Neural cell (in vitro differentiated cells): ENCODE results near the gene PFKM. TPM values are rescaled to one million over a fixed set of nuclear protein-coding genes. Genes with fewer than 3 reads are reported as not detected.

Experiments
- H2AFZ ChIP-seq: fragments of 200-600, 300-800 bp; sonication (generic), shearing (Covaris generic); 2 replicates; pipeline ENCODE4 v1.6.0; 2014; ENCODE audit warnings: low read depth, mild to moderate bottlenecking, antibody characterized with exemption, low read length, moderate library complexity
- H3F3A ChIP-seq: fragments of 200-600 bp; shearing (Covaris generic); 2 replicates; pipeline ENCODE4 v1.6.1; 2016; ENCODE audit warnings: mild to moderate bottlenecking, moderate library complexity, mixed read lengths, antibody characterized with exemption, low read length; ENCODE audit not compliant: insufficient read depth, poor library complexity, severe bottlenecking
- H3K27ac ChIP-seq: fragments of 200-600, 300-800 bp; sonication (generic), shearing (Covaris generic); 2 replicates; pipeline ENCODE4 v1.5.1; 2014; ENCODE audit warnings: mild to moderate bottlenecking, low read length, moderate library complexity
- H3K27me3 ChIP-seq: fragments of 300-800, 200-600 bp; sonication (generic), shearing (Covaris generic); 2 replicates; pipeline ENCODE4 v1.6.0; 2014; ENCODE audit warnings: mild to moderate bottlenecking, low read depth, low read length, moderate library complexity; ENCODE audit not compliant: insufficient read depth
- H3K36me3 ChIP-seq: fragments of 300-800, 200-600 bp; sonication (generic), shearing (Covaris generic); 2 replicates; pipeline ENCODE4 v1.5.1; 2014; ENCODE audit warnings: mild to moderate bottlenecking, antibody characterized with exemption, low read length, moderate library complexity; ENCODE audit not compliant: insufficient read depth
- H3K4me2 ChIP-seq: fragments of 300-800, 200-600 bp; sonication (generic), shearing (Covaris generic); 2 replicates; pipeline ENCODE4 v1.6.0; 2014; ENCODE audit warnings: mild to moderate bottlenecking, low read length
- H3K4me3 ChIP-seq: fragments of 300-800, 200-600 bp; sonication (generic), shearing (Covaris generic); 2 replicates; pipeline ENCODE4 v1.5.1; 2014; ENCODE audit warnings: mild to moderate bottlenecking, low read length, moderate library complexity
- H3K79me2 ChIP-seq: fragments of 200-600 bp; shearing (Covaris generic); replicated peaks from 2 replicates; pipeline ENCODE4 v1.6.0; 2014; ENCODE audit warnings: mild to moderate bottlenecking, low read length, moderate library complexity; ENCODE audit not compliant: insufficient read depth
- H3K9ac ChIP-seq: fragments of 300-800, 200-600 bp; sonication (generic), shearing (Covaris generic); 2 replicates; pipeline ENCODE4 v1.6.1; 2016; ENCODE audit warnings: mild to moderate bottlenecking, low read length, mixed read lengths
- H3K9me2 ChIP-seq: fragments of 200-600 bp; shearing (Covaris generic); 2 replicates; pipeline ENCODE4 v1.6.1; 2016; ENCODE audit warnings: mild to moderate bottlenecking, low read length, mixed read lengths; ENCODE audit not compliant: insufficient read depth
- H3K9me3 ChIP-seq: fragments of 200-600, 300-800 bp; sonication (generic), shearing (Covaris generic); 2 replicates; pipeline ENCODE4 v1.6.1; 2016; ENCODE audit warnings: mild to moderate bottlenecking, mixed run types, low read length, moderate library complexity, mixed read lengths
- H4K20me1 ChIP-seq: fragments of 200-600 bp; shearing (Covaris generic); 2 replicates; pipeline ENCODE4 v1.6.1; 2016; ENCODE audit warnings: mild to moderate bottlenecking, mixed run types; ENCODE audit not compliant: insufficient read depth
- EP300 ChIP-seq: fragments of 450-650 bp; conservative IDR thresholded peaks from 2 replicates; pipeline ENCODE4 v1.6.1; 2014; ENCODE audit warnings: antibody characterized with exemption, mild to moderate bottlenecking, moderate library complexity; ENCODE audit not compliant: poor library complexity, severe bottlenecking
- EZH2 ChIP-seq: fragments of 200-600, 300-800 bp; shearing (Covaris generic), sonication (generic); IDR thresholded peaks from 2 replicates; pipeline ENCODE4 v1.6.1; 2014; ENCODE audit warnings: antibody characterized with exemption, low read length, borderline replicate concordance, mild to moderate bottlenecking; ENCODE audit not compliant: insufficient read depth, poor library complexity, severe bottlenecking
- MXI1 ChIP-seq: fragments of 450-650 bp; conservative IDR thresholded peaks from 2 replicates; pipeline ENCODE4 v1.6.1; 2014; ENCODE audit warnings: antibody characterized with exemption, mild to moderate bottlenecking; ENCODE audit not compliant: poor library complexity, severe bottlenecking
- POLR2AphosphoS5 ChIP-seq: IDR thresholded peaks from 2 replicates; pipeline ENCODE4 v1.6.1; 2012
- RAD21 ChIP-seq: fragments of 450-650 bp; conservative IDR thresholded peaks from 2 replicates; pipeline ENCODE4 v1.6.1; 2014; ENCODE audit warnings: antibody characterized with exemption, mild to moderate bottlenecking, moderate library complexity
- SMC3 ChIP-seq: fragments of 450-650 bp; conservative IDR thresholded peaks from 2 replicates; pipeline ENCODE4 v1.6.1; 2014; ENCODE audit warnings: antibody characterized with exemption, mild to moderate bottlenecking, moderate library complexity; ENCODE audit not compliant: poor library complexity
- TAF1 ChIP-seq: IDR thresholded peaks from 2 replicates; pipeline ENCODE4 v1.6.1; 2012; ENCODE audit warnings: low read depth
- polyA plus RNA-seq: library from polyadenylated mRNA; depleted of rRNA; stranded (reverse); fragments of >200 nt; gene quantifications from 2 replicates; pipeline ENCODE4 v1.2.3, GENCODE V29; 2014
- TF ChIP-seq, protein P1 (sequence below): fragments of 450-650 bp; IDR thresholded peaks from 2 replicates; pipeline ENCODE4 v1.5.1; 2014; ENCODE audit warnings: antibody characterized with exemption, mild to moderate bottlenecking, moderate library complexity; ENCODE audit not compliant: poor library complexity, severe bottlenecking
- TF ChIP-seq, protein P2 (sequence below): IDR thresholded peaks from 2 replicates; pipeline ENCODE4 v1.6.1; 2012; ENCODE audit warnings: borderline replicate concordance

Gene PFKM
- polyA plus RNA-seq, 1 donor from 2014 or later: 122 TPM

DNA sequence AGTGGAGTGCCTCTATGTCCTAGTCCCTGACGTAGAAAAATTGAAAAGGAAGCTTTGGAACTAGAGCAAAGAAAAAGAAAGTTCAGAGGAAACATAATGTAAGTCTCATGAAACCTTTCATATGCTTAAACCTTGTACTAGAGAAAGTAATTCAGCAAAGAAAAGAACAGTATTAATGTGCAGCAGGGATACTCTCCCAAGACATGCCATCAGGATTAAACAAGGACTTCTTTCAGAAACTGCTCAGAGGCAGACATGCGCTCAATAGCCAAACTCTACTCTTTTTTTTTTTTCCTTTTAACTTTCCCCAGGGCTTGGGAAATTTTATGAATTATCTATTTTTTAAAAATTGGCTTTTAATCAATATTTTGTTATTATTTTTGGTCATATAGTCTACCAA lies 45.3 kb downstream of the PFKM start:
- Histone ChIP-seq H3K79me2 (no peaks in the 10 kb centered on the region), H3K9me2 (no peaks in the 10 kb centered on the region), H3K36me3 (no peaks in the 10 kb centered on the region), H3K9me3 (no peaks in the 10 kb centered on the region), H3K4me2 (no peak overlapping the region), H3K27ac (no peak overlapping the region), H4K20me1 (no peaks in the 10 kb centered on the region), H3F3A (no peaks in the 10 kb centered on the region), H3K4me3 (no peak overlapping the region), H3K27me3 (no peaks in the 10 kb centered on the region), H3K9ac (no peak overlapping the region), H2AFZ (no peak overlapping the region)
- no peak for TF ChIP-seq EZH2
- TF ChIP-seq, protein P1, sequence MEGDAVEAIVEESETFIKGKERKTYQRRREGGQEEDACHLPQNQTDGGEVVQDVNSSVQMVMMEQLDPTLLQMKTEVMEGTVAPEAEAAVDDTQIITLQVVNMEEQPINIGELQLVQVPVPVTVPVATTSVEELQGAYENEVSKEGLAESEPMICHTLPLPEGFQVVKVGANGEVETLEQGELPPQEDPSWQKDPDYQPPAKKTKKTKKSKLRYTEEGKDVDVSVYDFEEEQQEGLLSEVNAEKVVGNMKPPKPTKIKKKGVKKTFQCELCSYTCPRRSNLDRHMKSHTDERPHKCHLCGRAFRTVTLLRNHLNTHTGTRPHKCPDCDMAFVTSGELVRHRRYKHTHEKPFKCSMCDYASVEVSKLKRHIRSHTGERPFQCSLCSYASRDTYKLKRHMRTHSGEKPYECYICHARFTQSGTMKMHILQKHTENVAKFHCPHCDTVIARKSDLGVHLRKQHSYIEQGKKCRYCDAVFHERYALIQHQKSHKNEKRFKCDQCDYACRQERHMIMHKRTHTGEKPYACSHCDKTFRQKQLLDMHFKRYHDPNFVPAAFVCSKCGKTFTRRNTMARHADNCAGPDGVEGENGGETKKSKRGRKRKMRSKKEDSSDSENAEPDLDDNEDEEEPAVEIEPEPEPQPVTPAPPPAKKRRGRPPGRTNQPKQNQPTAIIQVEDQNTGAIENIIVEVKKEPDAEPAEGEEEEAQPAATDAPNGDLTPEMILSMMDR: no peak
- TF ChIP-seq MXI1: no peak
- TF ChIP-seq, protein P2, sequence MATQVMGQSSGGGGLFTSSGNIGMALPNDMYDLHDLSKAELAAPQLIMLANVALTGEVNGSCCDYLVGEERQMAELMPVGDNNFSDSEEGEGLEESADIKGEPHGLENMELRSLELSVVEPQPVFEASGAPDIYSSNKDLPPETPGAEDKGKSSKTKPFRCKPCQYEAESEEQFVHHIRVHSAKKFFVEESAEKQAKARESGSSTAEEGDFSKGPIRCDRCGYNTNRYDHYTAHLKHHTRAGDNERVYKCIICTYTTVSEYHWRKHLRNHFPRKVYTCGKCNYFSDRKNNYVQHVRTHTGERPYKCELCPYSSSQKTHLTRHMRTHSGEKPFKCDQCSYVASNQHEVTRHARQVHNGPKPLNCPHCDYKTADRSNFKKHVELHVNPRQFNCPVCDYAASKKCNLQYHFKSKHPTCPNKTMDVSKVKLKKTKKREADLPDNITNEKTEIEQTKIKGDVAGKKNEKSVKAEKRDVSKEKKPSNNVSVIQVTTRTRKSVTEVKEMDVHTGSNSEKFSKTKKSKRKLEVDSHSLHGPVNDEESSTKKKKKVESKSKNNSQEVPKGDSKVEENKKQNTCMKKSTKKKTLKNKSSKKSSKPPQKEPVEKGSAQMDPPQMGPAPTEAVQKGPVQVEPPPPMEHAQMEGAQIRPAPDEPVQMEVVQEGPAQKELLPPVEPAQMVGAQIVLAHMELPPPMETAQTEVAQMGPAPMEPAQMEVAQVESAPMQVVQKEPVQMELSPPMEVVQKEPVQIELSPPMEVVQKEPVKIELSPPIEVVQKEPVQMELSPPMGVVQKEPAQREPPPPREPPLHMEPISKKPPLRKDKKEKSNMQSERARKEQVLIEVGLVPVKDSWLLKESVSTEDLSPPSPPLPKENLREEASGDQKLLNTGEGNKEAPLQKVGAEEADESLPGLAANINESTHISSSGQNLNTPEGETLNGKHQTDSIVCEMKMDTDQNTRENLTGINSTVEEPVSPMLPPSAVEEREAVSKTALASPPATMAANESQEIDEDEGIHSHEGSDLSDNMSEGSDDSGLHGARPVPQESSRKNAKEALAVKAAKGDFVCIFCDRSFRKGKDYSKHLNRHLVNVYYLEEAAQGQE: no peak
- TF ChIP-seq POLR2AphosphoS5: no peak
- TF ChIP-seq SMC3: no peak
- TF ChIP-seq TAF1: no peak
- no peak for TF ChIP-seq RAD21
- TF ChIP-seq EP300: no peak

DNA sequence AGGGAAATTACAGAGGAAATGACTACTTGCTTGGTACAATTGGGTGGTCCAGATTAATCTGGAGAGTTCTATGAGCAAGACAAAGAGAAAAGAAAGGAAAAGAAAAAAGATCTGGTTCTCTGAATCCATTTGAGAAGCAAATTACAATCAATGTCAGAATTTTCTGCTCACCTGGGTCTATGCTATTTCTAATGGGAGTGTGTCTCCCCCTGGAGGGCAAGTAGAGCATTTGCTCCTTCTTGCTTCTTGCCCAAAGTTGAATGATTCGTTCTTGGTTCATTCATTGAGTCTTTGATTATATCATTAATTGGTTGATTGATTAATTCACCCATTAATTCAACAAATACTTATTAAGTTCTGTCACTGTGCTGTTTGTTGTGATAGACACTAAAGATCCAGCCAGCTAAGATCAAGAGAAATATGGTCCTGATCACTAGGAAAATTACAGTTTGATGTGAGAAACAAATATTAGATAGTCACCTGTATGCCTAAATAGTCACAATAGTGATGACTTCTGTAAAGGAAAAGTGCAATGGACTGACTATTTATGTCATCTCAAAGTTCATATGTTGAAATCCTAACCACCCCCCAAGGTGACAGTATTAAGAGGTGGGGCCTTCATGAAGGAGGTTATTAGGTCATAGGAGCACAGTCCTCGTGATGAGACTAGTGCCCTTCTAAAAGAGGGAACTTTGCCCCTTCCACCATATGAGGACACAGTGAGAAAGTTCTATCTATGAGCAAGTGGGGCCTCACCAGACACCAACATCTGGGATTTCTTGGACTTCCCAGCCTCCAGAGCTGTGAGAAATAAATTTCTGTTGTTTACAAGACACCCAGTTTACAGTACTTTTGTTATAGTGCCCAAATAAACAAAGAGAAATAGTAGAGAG lies 46.2 kb downstream of the PFKM start:
- H3K27ac ChIP-seq: no peak overlapping the region
- H3K9me3 ChIP-seq: no peaks in the 10 kb centered on the region
- H3K9me2 ChIP-seq: no peaks in the 10 kb centered on the region

More for the DNA sequence above, 46.2 kb downstream of the PFKM start:
- no peaks in the 10 kb centered on the region for H3F3A ChIP-seq
- no peak overlapping the region for H3K9ac ChIP-seq
- H3K4me3 ChIP-seq: no peak overlapping the region
- H4K20me1 ChIP-seq: no peaks in the 10 kb centered on the region
- no peak overlapping the region for H3K4me2 ChIP-seq
- no peak overlapping the region for H2AFZ ChIP-seq
- H3K79me2 ChIP-seq: no peaks in the 10 kb centered on the region
- no peak for TF ChIP-seq EZH2
- peak; percentile 84 for TF ChIP-seq SMC3
- TF ChIP-seq, protein P2: no peak
- no peak for TF ChIP-seq TAF1
- no peak for TF ChIP-seq POLR2AphosphoS5
- TF ChIP-seq MXI1: no peak
- no peak for TF ChIP-seq EP300
- TF ChIP-seq, protein P1: peak; percentile 90
- TF ChIP-seq RAD21: peak; percentile 82
- no peaks in the 10 kb centered on the region for H3K27me3 ChIP-seq
- no peaks in the 10 kb centered on the region for H3K36me3 ChIP-seq
